GM12878 (cell line): ENCODE data around the gene ENOX1.

Experiments
- CBX3 ChIP-seq: fragments of 200-600 bp; sonication (generic); IDR thresholded peaks from 2 replicates; pipeline ENCODE4 v1.6.1; 2016; ENCODE audit warnings: low read depth, borderline replicate concordance
- CBX5 ChIP-seq: sonication (generic); IDR thresholded peaks from 2 replicates; pipeline ENCODE4 v1.6.1; 2016; ENCODE audit warnings: low read depth, moderate library complexity, mild to moderate bottlenecking, inconsistent platforms
- CEBPB ChIP-seq, 2 experiments: fragments of 150-350 bp in 1 of 2; IDR thresholded peaks; 2 replicates each; pipeline ENCODE4 v1.6.1; 2012 to 2014; ENCODE audit warnings: low read depth in 2 of 2, low read length in 2 of 2, borderline replicate concordance in 1 of 2, inconsistent platforms in 1 of 2
- CTCF ChIP-seq, 3 experiments: IDR thresholded peaks in 2 of 3; conservative IDR thresholded peaks in 1 of 3; 2 replicates each; pipeline ENCODE4 v1.5.1; 2011; ENCODE audit warnings: low read depth in 3 of 3, low read length in 3 of 3, mild to moderate bottlenecking in 3 of 3, control low read depth in 2 of 3, moderate library complexity in 2 of 3, inconsistent platforms in 1 of 3, mixed read lengths in 1 of 3; ENCODE audit not compliant: control insufficient read depth in 2 of 3, insufficient read depth in 1 of 3; ENCODE audit errors: extremely low read depth in 1 of 3
- ELK1 ChIP-seq: IDR thresholded peaks from 2 replicates; pipeline ENCODE4 v1.6.1; 2012; ENCODE audit warnings: low read depth, low read length, improper control_type of control experiment
- ETV6 ChIP-seq, 2 experiments: fragments of 450-650 bp in 1 of 2; IDR thresholded peaks in 1 of 2; conservative IDR thresholded peaks in 1 of 2; 2 replicates each; pipeline ENCODE4 v1.6.1; 2014; ENCODE audit warnings: antibody characterized with exemption in 1 of 2, borderline replicate concordance in 1 of 2, low read depth in 1 of 2, mild to moderate bottlenecking in 1 of 2, moderate library complexity in 1 of 2
- POLR2AphosphoS2 ChIP-seq: IDR thresholded peaks from 2 replicates; pipeline ENCODE4 v1.6.1; 2011; ENCODE audit warnings: low read depth, mild to moderate bottlenecking, low read length, improper control_type of control experiment, moderate library complexity
- POLR2AphosphoS5 ChIP-seq: IDR thresholded peaks from 2 replicates; pipeline ENCODE4 v1.6.1; 2011; ENCODE audit warnings: mild to moderate bottlenecking, low read length, inconsistent platforms
- SREBF2 ChIP-seq: IDR thresholded peaks from 2 replicates; pipeline ENCODE4 v1.6.1; 2012; ENCODE audit warnings: mild to moderate bottlenecking, low read length
- USF2 ChIP-seq: IDR thresholded peaks from 2 replicates; pipeline ENCODE4 v1.6.1; 2011; ENCODE audit warnings: low read depth, low read length, improper control_type of control experiment, borderline replicate concordance
- ZSCAN29 ChIP-seq: fragments of 450-650 bp; IDR thresholded peaks from 2 replicates; pipeline ENCODE4 v1.6.1; 2017; ENCODE audit warnings: mild to moderate bottlenecking, moderate library complexity

GRCh38 chr13:43697323-43697722, 89.4 kb downstream of the ENOX1 start:
- TF ChIP-seq SREBF2 (no peak), CTCF (IDR thresholded peaks at IDR 0.05 in 2 of 3, conservative IDR thresholded peaks at IDR 0.05 in 1 of 3; ENCODE audit: control insufficient read depth in 2 of 3, extremely low read depth in 1 of 3, insufficient read depth in 1 of 3, low read depth in 3 of 3, low read length in 3 of 3) (no peak), CBX5 (no peak), POLR2AphosphoS2 (no peak), ZSCAN29 (no peak), CBX3 (no peak), USF2 (no peak), CEBPB (IDR thresholded peaks at IDR 0.05; ENCODE audit: borderline replicate concordance in 1 of 2, low read depth in 2 of 2, low read length in 2 of 2) (no peak), ETV6 (conservative IDR thresholded peaks at IDR 0.05 in 1 of 2, IDR thresholded peaks at IDR 0.05 in 1 of 2; ENCODE audit: borderline replicate concordance in 1 of 2, low read depth in 1 of 2) (no peak), ELK1 (no peak), POLR2AphosphoS5 (no peak)
